GM23338 (cell line): ENCODE results near the gene TMEM236.

Experiments used
- CREB1 ChIP-seq: fragments of 250-450 bp; sonication (Bioruptor Pico); IDR thresholded peaks from 2 replicates; pipeline ENCODE4 v1.5.0; 2020; ENCODE audit warnings: low read depth, mild to moderate bottlenecking, moderate library complexity
- EZH2phosphoT487 ChIP-seq: fragments of 200-600 bp; sonication (generic); IDR thresholded peaks from one replicate; pipeline ENCODE4 v1.8.1; 2018; ENCODE audit warnings: antibody characterized with exemption; ENCODE audit not compliant: unreplicated experiment
- POLR2AphosphoS5 ChIP-seq: IDR thresholded peaks from 2 replicates; pipeline ENCODE4 v1.6.1; 2016; ENCODE audit warnings: antibody characterized with exemption, low read depth
- TF ChIP-seq, protein P1 (sequence below), 2 experiments: fragments of 200-600 bp in 1 of 2; sonication (generic) in 1 of 2; conservative IDR thresholded peaks; 2 replicates each; pipeline versions ENCODE4 v1.5.1 to v1.6.1; 2016 to 2017; ENCODE audit warnings: antibody characterized with exemption in 2 of 2, low read depth in 2 of 2, mild to moderate bottlenecking in 2 of 2, moderate library complexity in 1 of 2
- TF ChIP-seq, protein P2 (sequence below): IDR thresholded peaks from one replicate; pipeline ENCODE4 v1.6.1; 2018; ENCODE audit warnings: antibody characterized with exemption; ENCODE audit not compliant: unreplicated experiment

DNA sequence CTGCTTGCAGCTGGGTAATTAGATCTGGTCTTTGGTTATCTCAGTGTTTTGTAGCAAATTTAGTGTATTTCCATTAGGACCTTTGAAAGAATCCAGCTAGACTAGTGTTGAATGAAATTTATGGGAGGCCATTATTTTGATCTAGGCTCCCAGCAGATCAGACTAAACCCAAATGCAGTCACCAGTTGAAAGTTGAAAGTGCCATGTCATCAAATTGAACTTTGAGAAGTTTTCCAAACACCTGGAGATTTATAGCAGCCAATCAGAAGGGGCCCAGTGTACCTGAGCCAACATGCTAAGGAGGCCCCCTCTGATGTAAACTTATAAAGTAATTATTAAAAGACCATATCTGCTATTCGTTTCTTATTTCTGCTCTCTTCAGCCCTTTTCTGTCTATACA is 11.3 kb upstream of the TMEM236 start:
- TF ChIP-seq, protein P1, sequence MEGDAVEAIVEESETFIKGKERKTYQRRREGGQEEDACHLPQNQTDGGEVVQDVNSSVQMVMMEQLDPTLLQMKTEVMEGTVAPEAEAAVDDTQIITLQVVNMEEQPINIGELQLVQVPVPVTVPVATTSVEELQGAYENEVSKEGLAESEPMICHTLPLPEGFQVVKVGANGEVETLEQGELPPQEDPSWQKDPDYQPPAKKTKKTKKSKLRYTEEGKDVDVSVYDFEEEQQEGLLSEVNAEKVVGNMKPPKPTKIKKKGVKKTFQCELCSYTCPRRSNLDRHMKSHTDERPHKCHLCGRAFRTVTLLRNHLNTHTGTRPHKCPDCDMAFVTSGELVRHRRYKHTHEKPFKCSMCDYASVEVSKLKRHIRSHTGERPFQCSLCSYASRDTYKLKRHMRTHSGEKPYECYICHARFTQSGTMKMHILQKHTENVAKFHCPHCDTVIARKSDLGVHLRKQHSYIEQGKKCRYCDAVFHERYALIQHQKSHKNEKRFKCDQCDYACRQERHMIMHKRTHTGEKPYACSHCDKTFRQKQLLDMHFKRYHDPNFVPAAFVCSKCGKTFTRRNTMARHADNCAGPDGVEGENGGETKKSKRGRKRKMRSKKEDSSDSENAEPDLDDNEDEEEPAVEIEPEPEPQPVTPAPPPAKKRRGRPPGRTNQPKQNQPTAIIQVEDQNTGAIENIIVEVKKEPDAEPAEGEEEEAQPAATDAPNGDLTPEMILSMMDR (conservative IDR thresholded peaks at IDR 0.05; ENCODE audit: low read depth in 2 of 2) = no peak
- TF ChIP-seq CREB1 (CRISPR knock-in tag) = no peak
- no peak for TF ChIP-seq POLR2AphosphoS5
- no peak for TF ChIP-seq EZH2phosphoT487
- TF ChIP-seq, protein P2, sequence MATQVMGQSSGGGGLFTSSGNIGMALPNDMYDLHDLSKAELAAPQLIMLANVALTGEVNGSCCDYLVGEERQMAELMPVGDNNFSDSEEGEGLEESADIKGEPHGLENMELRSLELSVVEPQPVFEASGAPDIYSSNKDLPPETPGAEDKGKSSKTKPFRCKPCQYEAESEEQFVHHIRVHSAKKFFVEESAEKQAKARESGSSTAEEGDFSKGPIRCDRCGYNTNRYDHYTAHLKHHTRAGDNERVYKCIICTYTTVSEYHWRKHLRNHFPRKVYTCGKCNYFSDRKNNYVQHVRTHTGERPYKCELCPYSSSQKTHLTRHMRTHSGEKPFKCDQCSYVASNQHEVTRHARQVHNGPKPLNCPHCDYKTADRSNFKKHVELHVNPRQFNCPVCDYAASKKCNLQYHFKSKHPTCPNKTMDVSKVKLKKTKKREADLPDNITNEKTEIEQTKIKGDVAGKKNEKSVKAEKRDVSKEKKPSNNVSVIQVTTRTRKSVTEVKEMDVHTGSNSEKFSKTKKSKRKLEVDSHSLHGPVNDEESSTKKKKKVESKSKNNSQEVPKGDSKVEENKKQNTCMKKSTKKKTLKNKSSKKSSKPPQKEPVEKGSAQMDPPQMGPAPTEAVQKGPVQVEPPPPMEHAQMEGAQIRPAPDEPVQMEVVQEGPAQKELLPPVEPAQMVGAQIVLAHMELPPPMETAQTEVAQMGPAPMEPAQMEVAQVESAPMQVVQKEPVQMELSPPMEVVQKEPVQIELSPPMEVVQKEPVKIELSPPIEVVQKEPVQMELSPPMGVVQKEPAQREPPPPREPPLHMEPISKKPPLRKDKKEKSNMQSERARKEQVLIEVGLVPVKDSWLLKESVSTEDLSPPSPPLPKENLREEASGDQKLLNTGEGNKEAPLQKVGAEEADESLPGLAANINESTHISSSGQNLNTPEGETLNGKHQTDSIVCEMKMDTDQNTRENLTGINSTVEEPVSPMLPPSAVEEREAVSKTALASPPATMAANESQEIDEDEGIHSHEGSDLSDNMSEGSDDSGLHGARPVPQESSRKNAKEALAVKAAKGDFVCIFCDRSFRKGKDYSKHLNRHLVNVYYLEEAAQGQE = no peak
